Coronary artery (tissue), 2 donors: Measurements from ENCODE around the gene BCL10.

Experiments used
- DNase-seq: peaks from one replicate; pipeline ENCODE4 v3.0.0-alpha.2; 2017; ENCODE audit warnings: low spot score
- H3K27ac ChIP-seq, 2 donors: fragments of 200-600 bp; sonication (generic); one replicate each; pipeline ENCODE4 v1.5.1; 2016 to 2019
- H3K4me3 ChIP-seq: fragments of 200-600 bp; sonication (generic); 2 replicates; pipeline ENCODE4 v1.5.1; 2016; ENCODE audit warnings: mild to moderate bottlenecking, moderate library complexity
- CTCF ChIP-seq: fragments of 200-600 bp; sonication (generic); IDR thresholded peaks from one replicate; pipeline ENCODE4 v1.5.1; 2019; ENCODE audit warnings: antibody characterized with exemption

The BCL10 gene

GRCh38 chr1:85300140-85300539 lies 23.7 kb upstream of the BCL10 start:
- no peak overlapping the region for H3K4me3 ChIP-seq
- no peak overlapping the region for H3K27ac ChIP-seq
- no peak for DNase-seq
- no peak for TF ChIP-seq CTCF

GRCh38 chr1:85297855-85298629 lies 21.6 kb upstream of the BCL10 start:
- DNase-seq, result no peak
- peak overlapping the region; percentile 39 for H3K4me3 ChIP-seq
- TF ChIP-seq CTCF, result no peak
- peak overlapping the region; percentile 60 to 86 for H3K27ac ChIP-seq

- no peak for DNase-seq
- H3K27ac ChIP-seq, result peak overlapping the region; percentile 11 to 86
- peak overlapping the region; percentile 39 for H3K4me3 ChIP-seq
- no peak for TF ChIP-seq CTCF
Observed at GRCh38 chr1:85297538-85297854, 21.1 kb upstream of the BCL10 start.

- DNase-seq, result no peak
- H3K4me3 ChIP-seq, result no peak overlapping the region
- no peak for TF ChIP-seq CTCF
- H3K27ac ChIP-seq, result peak overlapping the region in 1 of 2 donors; percentile 11
Observed at GRCh38 chr1:85296980-85297379, 20.5 kb upstream of the BCL10 start.

- DNase-seq, result no peak
- no peak overlapping the region for H3K4me3 ChIP-seq
- H3K27ac ChIP-seq, result no peak overlapping the region
- TF ChIP-seq CTCF, result no peak
Observed at GRCh38 chr1:85295654-85296053, 19.2 kb upstream of the BCL10 start.

- no peak for DNase-seq
- no peak overlapping the region for H3K27ac ChIP-seq
- no peak for TF ChIP-seq CTCF
- no peak overlapping the region for H3K4me3 ChIP-seq
Observed at GRCh38 chr1:85295006-85295431, 18.6 kb upstream of the BCL10 start.

GRCh38 chr1:85290826-85291225 lies 14.4 kb upstream of the BCL10 start:
- no peak overlapping the region for H3K27ac ChIP-seq
- no peak for TF ChIP-seq CTCF
- H3K4me3 ChIP-seq, result no peak overlapping the region
- no peak for DNase-seq
